GM10266 (cell line): ENCODE results near the gene UBE2V1.

Experiments used
- DNase-seq: peaks from one replicate; pipeline ENCODE4 v3.0.0; 2012; ENCODE audit errors: extremely low spot score
- TF ChIP-seq, protein P1 (sequence below): IDR thresholded peaks from 2 replicates; pipeline ENCODE4 v1.5.1; 2012; ENCODE audit warnings: mild to moderate bottlenecking, low read depth; ENCODE audit not compliant: control insufficient read depth, insufficient read depth; ENCODE audit errors: missing control alignments

The UBE2V1 gene

DNA sequence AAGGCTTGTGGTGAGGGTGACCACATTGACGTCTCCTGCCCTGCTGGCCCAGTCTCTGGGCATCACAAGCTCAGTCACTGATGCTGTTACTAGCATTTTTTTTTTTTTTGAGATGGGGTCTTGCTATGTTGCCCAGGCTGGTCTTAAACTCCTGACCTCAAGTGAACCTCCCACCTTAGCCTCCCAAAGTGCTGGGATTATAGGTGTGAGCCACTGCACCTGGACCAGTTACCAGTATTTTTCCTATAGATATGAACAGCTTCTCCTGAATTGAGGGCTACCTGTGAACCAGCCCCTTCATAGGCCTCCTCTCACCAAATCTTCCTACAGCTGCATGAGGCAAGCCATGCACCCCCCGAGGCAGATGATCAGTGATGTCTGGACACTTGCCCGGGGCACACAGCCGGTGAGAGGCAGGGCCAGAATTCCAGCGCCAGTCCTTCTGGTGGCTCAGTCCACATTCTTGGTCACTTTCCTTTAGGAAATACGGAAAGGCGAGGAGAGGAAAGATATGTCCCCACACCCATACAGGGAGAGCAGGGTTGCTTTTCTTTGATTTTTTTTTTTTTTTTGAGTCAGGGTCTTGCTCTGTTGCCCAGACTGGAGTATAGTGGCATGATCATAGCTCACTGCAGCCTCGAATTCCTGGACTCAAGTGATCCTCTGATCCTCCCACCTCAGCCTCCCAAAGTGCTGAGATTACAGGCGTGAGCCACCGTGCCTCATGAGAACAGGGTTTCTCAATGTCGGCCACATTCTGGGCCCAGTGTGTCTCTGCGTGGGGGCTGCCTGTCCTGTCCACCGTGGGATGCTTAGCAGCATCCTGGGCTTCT, 50.7 kb downstream of the UBE2V1 start:
- DNase-seq, result no peak
- TF ChIP-seq, protein P1, sequence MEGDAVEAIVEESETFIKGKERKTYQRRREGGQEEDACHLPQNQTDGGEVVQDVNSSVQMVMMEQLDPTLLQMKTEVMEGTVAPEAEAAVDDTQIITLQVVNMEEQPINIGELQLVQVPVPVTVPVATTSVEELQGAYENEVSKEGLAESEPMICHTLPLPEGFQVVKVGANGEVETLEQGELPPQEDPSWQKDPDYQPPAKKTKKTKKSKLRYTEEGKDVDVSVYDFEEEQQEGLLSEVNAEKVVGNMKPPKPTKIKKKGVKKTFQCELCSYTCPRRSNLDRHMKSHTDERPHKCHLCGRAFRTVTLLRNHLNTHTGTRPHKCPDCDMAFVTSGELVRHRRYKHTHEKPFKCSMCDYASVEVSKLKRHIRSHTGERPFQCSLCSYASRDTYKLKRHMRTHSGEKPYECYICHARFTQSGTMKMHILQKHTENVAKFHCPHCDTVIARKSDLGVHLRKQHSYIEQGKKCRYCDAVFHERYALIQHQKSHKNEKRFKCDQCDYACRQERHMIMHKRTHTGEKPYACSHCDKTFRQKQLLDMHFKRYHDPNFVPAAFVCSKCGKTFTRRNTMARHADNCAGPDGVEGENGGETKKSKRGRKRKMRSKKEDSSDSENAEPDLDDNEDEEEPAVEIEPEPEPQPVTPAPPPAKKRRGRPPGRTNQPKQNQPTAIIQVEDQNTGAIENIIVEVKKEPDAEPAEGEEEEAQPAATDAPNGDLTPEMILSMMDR, result no peak

DNA sequence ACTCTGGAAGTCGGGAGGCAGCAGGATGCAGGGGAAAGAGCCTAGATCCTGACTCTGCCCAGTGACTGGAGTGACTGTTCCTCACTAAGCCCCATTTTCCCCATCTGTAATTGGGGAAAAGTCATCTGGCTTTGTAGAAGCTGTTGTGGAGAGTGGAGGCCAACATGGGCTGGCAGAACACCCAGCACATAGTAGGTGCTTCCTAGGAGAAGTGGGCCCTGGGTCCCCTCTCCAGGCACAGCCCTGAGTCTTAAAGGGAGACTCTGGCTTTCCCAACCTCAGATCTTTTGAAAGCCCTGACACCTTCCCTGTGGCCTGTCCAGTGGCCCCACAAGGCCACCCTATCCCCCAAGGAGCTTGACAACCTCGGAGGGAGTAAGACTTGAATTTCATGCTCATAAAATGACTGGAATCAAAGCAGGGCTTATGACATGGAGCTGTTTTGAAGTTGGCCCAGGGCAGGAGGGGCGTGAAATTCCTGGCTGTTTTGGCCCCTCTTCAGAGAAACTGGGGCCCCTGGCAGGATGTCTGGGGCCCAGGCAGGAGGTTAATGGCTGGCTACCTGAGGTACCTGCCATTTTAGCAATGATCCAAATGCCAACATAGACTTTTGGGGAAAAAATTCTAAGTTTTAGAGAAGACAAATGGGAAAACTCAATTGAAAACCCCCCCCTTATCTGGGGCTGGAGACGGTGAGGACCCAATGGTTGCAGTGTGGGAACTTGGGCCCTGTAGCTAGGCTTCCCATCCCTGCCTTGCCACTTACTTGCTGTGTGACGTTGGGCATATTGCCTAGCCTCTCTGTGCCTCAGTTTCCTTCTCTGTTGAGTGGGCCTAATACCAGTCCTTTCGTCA, 51.6 kb downstream of the UBE2V1 start:
- DNase-seq, result no peak
- TF ChIP-seq, protein P1, result no peak

DNA sequence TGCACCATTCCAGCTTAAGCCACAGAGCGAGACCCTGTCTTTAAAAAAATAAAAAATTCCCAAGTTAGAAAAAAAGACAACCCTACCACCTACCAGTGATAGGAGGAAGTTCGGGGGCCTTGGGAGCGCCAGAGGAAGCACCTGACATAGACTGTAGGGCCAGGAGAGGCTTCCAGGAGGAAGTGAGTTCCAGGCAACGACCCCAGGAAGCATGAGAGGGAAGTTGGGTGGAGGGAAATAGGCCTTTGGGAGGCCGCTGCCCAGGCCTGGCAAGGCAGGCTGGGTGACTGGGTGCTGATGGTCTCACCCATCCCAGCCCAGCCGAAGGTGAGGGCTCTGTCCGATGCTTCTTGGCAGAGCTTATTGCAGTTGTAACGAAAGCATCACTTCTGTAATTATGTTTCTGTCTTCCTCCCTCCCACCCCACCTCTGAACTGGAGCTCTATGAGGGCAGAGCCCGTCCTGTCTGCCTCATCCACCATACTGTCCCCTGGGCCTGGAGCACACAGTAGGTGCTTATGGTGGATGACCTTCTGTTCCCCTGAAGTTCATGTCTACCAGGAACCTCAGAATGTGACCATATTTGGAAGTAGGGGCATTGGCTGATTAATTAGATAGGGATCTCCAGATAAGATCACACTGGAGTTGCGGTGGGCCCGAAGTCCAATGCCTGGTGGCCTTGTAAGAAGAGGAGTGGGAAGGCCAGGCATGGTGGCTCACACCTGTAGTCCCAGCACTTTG, 54.1 kb downstream of the UBE2V1 start:
- TF ChIP-seq, protein P1, result no peak
- DNase-seq, result no peak

DNA sequence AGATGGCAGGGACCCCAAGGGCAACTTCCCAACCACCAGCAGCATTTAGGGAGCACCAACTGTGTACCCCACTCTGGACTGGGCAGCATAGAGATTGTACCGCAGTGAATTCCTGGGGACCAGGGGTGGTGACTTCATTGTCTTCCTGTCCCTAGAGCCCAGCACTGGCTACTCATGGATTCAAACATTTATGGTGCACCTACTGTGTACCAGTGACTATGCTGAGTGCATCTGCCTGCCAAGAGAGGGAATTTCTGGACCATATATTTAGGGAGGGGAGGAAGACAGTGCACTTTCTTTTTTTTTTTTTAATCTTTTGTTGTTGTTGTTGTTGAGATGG, 55.3 kb downstream of the UBE2V1 start:
- TF ChIP-seq, protein P1, result no peak
- no peak for DNase-seq

DNA sequence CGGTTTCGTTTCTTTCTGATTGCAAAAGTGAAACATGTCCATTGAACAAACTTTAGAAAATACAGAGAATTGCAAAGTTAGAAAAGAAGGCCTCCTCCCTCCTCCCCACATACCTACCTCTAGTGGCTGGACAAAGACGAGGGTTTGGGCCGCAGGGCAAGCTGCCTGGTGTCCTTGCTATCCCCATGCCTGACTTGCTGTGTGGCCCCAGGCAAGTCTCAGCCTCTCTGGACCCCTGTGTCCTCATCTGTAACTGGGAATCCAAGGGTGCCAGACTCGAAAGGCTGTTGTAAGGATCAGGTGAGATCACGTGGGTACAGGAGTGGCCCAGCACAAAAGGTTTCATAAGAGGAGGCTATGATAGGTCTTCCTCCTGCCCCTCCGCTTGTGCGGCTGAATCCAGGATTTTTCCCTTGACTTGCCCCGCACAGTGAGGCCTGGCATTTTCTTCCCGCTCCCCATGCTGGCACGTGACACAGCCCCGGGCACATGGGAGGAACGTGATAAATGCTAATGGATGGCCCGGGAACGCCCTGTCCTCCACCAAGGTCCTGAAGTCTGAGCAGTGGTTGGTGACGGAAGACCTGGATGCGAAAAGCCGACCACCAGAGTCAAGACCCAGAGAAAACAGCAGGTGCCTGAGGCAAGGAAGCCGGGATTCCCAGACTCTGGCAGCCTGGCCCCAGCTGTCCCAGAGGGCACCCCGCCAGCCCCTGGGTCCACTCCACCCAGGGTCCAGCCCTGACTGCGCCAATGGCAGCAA, 55.8 kb downstream of the UBE2V1 start:
- TF ChIP-seq, protein P1, result no peak
- DNase-seq, result no peak

DNA sequence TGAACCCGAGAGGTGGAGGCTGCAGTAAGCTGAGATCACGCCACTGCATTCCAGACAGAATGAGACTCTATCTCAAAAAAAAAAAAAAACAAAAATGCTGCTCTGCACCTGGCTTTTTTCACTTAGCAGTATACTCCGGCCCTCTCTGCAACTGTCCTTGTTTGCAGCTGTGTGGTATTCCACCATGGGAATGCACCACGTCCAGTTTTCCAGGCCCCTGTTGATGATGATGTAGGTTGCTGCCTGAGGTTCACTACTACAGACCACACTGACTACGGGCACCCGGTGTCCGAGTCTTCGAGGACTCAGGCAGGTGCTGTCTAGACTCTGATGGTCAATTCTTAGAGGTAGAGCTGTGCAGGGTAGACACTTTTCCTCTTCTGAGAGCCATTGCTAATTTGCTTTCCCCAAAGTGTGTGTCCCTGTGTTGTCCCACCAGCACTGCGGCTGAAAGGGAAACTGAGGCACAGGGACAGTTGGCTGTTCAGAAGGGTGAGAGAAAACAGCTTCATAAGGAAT, 56.5 kb downstream of the UBE2V1 start:
- TF ChIP-seq, protein P1, result no peak
- DNase-seq, result no peak
